Activated CD8-positive, alpha-beta T cell treated with anti-CD3 and anti-CD28 coated beads, Interleukin-2, amount 10 ng/mL, durations not matched to agents 7 days and 5 days (primary cell): ENCODE measurements around the gene ZNF580. TPM values are rescaled to one million over a fixed set of nuclear protein-coding genes. Genes with fewer than 3 reads are reported as not detected.

ENCODE experiments used
- ATAC-seq: fragments of 150-1000 bp; cut with Tn5 transposase; one replicate; pipeline ENCODE4 v1.10.0; 2021; ENCODE audit warnings: moderate library complexity
- CTCF ChIA-PET: fragments of 350-600 bp; sonication (Branson Sonifier 250); formaldehyde crosslinking; loops from one replicate; lab custom pipeline; 2021; ENCODE audit warnings: antibody characterized with exemption; lab: Charles Lee
- POLR2A ChIA-PET: fragments of 350-600 bp; sonication (Branson Sonifier 250); formaldehyde crosslinking; loops from one replicate; lab custom pipeline; 2021; ENCODE audit warnings: antibody characterized with exemption; lab: Charles Lee
- DNase-seq: peaks from one replicate; pipeline ENCODE4 v3.0.0-alpha.2; 2020
- H3K27ac Mint-ChIP-seq: one replicate; pipeline ENCODE4 v1.8.0; 2021; ENCODE audit warnings: mild to moderate bottlenecking, mixed read lengths
- H3K27me3 Mint-ChIP-seq: one replicate; pipeline ENCODE4 v1.8.0; 2021; ENCODE audit warnings: low read depth, mixed read lengths
- H3K36me3 Mint-ChIP-seq: one replicate; pipeline ENCODE4 v1.8.0; 2021; ENCODE audit warnings: low read depth, mixed read lengths
- H3K4me1 Mint-ChIP-seq: one replicate; pipeline ENCODE4 v1.8.0; 2021; ENCODE audit warnings: low read depth, mixed read lengths
- H3K4me3 Mint-ChIP-seq: one replicate; pipeline ENCODE4 v1.8.0; 2021; ENCODE audit warnings: mild to moderate bottlenecking, mixed read lengths
- H3K9me3 Mint-ChIP-seq: one replicate; pipeline ENCODE4 v1.8.0; 2022; ENCODE audit warnings: mixed read lengths; ENCODE audit not compliant: insufficient read depth
- total RNA-seq, 2 experiments: library from RNA; stranded (reverse); gene quantifications; one replicate each; pipeline ENCODE4 v1.2.3, GENCODE V29; 2021

ZNF580 gene
- total RNA-seq, 2 experiments from 2014 or later: 30.2 to 32.1 TPM

- peaks cover 65% of the 10 kb centered on the region for H3K36me3 Mint-ChIP-seq
- peaks cover 70% of the 10 kb centered on the region for H3K4me1 Mint-ChIP-seq
- ATAC-seq (peak; percentile 92), DNase-seq (peak; percentile 99)
- H3K9me3 Mint-ChIP-seq: no peaks in the 10 kb centered on the region
- H3K4me3 Mint-ChIP-seq: peak within 1 kb of the TSS; percentile 96
- H3K27ac Mint-ChIP-seq: peak within 1 kb of the TSS; percentile 95
- no peaks in the 10 kb centered on the region for H3K27me3 Mint-ChIP-seq
- ChIA-PET POLR2A (interaction anchor here (0.9 kb wide), 1 partner anchor 20 kb away, joined by 3 read pairs; the partner anchor contains the start of gene U2AF2), CTCF (no interaction called here)
These were observed 34.2 kb downstream of the ZNF580 start, which contains the start of gene EPN1 for GRCh38 chr19:55674841-55675660. TSS of gene EPN1 (plus strand) at chr19:55675226. CDS start at chr19:55678628, 3,402 bp downstream.

DNA sequence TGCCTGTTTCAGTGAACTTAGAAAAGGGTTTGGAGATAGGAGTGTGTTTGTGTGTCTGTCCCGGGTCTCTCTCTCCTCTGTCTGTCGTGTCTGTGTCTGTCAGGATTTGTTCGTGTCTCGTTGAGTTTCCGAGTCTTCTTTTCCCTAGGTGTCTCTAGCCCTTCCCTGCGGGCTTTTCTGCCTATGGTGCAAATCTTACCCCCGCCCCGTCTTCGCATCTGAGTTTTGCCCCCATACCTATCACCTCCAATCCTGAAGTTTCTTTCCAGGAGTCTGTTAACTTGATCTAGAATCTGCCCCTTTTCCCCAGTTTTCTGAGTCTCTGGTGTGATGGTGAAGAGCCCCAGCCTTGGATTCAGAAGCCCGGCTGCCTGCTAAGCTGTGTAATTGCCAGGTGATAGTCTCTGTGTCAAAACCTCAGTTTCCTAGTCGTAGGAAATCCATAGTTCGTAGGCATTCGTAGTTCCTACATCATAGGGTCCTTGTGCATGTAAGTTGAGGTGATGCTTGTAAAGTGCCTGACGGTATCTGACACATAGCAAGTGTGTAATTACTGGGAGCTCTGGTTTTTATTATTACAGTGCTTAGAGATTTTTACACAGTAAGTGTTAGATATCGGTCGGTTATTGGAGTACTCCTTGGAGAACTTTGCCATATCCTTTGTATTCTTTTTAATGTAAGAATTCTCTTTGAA, 35.0 kb downstream of the ZNF580 start:
- DNase-seq (no peak), ATAC-seq (no peak)
- H3K27me3 Mint-ChIP-seq: no peaks in the 10 kb centered on the region
- H3K4me3 Mint-ChIP-seq: peak overlapping the region; percentile 96
- POLR2A ChIA-PET: no interaction called here
- H3K27ac Mint-ChIP-seq: peak overlapping the region; percentile 95
- H3K4me1 Mint-ChIP-seq: peaks cover 65% of the 10 kb centered on the region
- CTCF ChIA-PET: interaction anchor here (0.7 kb wide), 1 partner anchor 51 kb away, joined by 3 read pairs; the partner anchor contains the start of gene ZNF784
- H3K9me3 Mint-ChIP-seq: no peaks in the 10 kb centered on the region
- peaks cover 59% of the 10 kb centered on the region for H3K36me3 Mint-ChIP-seq

DNA sequence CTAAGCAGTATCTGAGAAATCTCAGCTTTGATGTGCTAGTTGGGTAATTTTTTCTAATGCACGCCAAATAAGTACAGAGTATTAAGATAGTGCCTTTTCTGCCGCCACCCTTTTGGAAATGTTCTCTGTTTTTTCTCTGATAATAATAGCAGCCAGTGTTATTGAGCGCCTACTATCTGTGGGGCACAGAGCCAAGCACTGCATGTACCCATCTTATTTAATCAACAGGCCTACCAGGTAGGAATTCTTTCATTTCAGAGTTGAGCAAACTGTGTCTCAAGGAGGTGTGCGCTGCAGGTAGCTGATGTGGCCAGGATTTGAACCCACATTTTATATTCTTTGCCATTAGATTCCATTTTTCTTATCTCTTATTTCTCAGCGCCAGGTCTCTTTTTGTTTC, 35.6 kb downstream of the ZNF580 start:
- ChIA-PET POLR2A (interaction anchor here (0.8 to 1.0 kb wide), 2 partner anchors 22 to 42 kb away, joined by 3 to 5 read pairs; partner anchors contain the start of gene U2AF2), CTCF (interaction anchor here (0.7 kb wide), 1 partner anchor 52 kb away, joined by 3 read pairs; the partner anchor contains the start of gene ZNF784)
- peak overlapping the region; percentile 96 for H3K4me3 Mint-ChIP-seq
- H3K9me3 Mint-ChIP-seq: no peaks in the 10 kb centered on the region
- no peak for ATAC-seq
- H3K36me3 Mint-ChIP-seq: peaks cover 54% of the 10 kb centered on the region
- H3K27ac Mint-ChIP-seq: peak overlapping the region; percentile 71
- no peak for DNase-seq
- no peaks in the 10 kb centered on the region for H3K27me3 Mint-ChIP-seq
- H3K4me1 Mint-ChIP-seq: peaks cover 61% of the 10 kb centered on the region

GRCh38 chr19:55676889-55677505, 36.2 kb downstream of the ZNF580 start:
- ChIA-PET CTCF (no interaction called here), POLR2A (interaction anchor here (0.8 to 1.0 kb wide), 2 partner anchors 22 to 42 kb away, joined by 3 to 5 read pairs; partner anchors contain the start of gene U2AF2)
- DNase-seq: no peak
- ATAC-seq: no peak
- peak overlapping the region; percentile 71 for H3K27ac Mint-ChIP-seq
- H3K4me1 Mint-ChIP-seq: peaks cover 58% of the 10 kb centered on the region
- peaks cover 51% of the 10 kb centered on the region for H3K36me3 Mint-ChIP-seq
- no peaks in the 10 kb centered on the region for H3K27me3 Mint-ChIP-seq
- H3K9me3 Mint-ChIP-seq: no peaks in the 10 kb centered on the region
- H3K4me3 Mint-ChIP-seq: peak overlapping the region; percentile 96

DNA sequence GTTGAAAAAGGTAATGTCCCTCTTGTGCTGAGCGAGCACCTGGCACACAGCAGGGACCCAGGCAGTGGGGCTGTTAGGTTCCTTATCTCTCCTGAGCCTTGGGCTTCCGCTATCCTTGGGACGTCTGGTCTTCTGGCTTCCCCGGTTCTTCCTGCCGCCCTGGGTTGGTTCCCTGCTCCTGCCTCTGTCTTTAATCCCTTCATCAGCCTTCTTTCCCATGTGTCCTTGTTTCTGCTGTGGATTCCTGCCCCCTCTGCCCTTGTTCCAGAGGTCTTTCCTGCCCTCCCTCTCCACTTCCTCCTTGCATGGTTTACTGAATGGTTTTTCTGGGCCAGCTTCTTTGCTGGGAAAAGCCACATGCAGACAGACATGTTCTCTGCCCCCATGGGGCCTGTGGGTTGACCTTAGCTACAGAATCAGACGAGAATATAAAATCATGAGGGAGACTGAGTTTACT, 36.8 kb downstream of the ZNF580 start:
- ChIA-PET POLR2A (no interaction called here), CTCF (no interaction called here)
- DNase-seq: no peak
- Mint-ChIP-seq H3K4me3 (no peak overlapping the region), H3K36me3 (peaks cover 50% of the 10 kb centered on the region), H3K27me3 (no peaks in the 10 kb centered on the region), H3K9me3 (no peaks in the 10 kb centered on the region), H3K4me1 (peaks cover 54% of the 10 kb centered on the region), H3K27ac (no peak overlapping the region)
- ATAC-seq: no peak

DNA sequence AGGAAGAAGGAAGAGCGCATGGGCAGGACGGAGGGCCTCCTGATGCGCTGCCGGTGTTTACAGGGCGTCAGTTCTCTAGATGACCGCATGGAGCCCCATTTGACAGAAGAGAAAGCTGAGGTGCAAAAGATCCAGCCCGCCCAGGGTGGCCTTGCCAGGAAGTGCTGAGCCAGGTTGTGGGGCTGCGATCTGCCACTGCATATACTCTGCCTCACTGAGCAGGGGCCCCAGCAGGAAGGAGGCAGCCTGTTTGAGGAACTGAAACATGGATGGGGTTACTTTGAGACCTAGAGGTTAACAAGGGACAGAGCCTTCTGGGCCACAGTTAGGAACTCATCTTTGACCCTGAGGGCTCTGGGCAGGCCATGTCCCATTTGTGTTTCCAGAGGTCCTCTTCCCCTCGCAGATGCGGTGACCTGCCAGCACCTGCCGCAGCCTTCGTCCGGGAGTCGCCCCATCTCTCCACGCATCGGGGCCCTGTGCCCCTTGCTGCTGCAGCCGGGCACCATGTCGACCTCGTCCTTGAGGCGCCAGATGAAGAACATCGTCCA, 37.4 kb downstream of the ZNF580 start:
- Mint-ChIP-seq H3K4me3 (no peak overlapping the region), H3K9me3 (no peaks in the 10 kb centered on the region), H3K36me3 (peaks cover 49% of the 10 kb centered on the region), H3K27ac (no peak overlapping the region), H3K27me3 (no peaks in the 10 kb centered on the region), H3K4me1 (peaks cover 51% of the 10 kb centered on the region)
- POLR2A ChIA-PET: no interaction called here
- no peak for ATAC-seq
- CTCF ChIA-PET: no interaction called here
- DNase-seq: no peak

DNA sequence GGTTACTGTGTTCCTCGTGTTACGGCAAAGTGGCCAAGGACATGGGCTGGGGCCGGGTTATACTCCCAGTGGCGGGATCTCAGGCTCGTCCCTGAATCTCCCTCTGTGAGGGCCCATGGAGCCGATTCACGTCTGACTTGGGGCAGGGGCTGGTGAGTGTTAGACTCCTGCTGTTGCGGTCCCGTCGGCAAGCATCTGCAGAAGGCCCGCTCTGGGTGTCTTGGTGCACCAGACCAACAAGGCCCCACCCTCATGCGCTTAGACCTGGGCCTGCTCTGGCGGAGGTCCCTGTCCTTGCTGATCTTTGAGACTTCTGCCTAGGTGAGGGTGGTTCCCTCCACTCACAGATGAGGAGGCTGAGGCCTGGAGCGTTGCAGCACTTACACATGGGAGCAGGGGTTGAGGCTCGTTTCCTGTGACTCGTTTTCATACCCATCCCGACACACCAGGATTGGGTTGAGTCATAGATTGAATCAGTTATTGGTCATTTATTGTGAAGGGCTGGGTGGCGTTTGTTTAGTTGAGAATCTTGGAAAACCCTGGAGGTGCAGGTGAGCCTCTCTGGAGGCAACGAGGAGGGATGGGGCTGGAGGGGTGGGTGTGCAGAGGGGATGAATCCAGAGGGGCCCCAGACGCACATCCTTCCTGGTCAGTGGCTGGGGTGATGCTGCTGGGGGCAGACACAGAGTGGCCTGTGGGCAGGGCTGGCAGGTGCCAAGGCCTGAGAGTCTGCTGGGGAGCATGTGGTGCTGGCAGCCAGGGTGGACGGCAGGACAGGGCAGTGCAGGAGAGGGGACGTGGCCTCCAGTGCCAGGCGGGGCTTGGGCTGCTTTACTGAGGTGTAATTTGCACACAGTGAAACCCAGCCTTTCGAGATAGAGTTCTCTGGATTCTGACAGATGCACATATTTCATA, 38.8 kb downstream of the ZNF580 start:
- ChIA-PET CTCF (no interaction called here), POLR2A (no interaction called here)
- Mint-ChIP-seq H3K27me3 (no peaks in the 10 kb centered on the region), H3K9me3 (no peaks in the 10 kb centered on the region), H3K4me1 (peaks cover 40% of the 10 kb centered on the region), H3K36me3 (peaks cover 47% of the 10 kb centered on the region), H3K27ac (peak overlapping the region; percentile 18), H3K4me3 (no peak overlapping the region)
- ATAC-seq: no peak
- DNase-seq: no peak

DNA sequence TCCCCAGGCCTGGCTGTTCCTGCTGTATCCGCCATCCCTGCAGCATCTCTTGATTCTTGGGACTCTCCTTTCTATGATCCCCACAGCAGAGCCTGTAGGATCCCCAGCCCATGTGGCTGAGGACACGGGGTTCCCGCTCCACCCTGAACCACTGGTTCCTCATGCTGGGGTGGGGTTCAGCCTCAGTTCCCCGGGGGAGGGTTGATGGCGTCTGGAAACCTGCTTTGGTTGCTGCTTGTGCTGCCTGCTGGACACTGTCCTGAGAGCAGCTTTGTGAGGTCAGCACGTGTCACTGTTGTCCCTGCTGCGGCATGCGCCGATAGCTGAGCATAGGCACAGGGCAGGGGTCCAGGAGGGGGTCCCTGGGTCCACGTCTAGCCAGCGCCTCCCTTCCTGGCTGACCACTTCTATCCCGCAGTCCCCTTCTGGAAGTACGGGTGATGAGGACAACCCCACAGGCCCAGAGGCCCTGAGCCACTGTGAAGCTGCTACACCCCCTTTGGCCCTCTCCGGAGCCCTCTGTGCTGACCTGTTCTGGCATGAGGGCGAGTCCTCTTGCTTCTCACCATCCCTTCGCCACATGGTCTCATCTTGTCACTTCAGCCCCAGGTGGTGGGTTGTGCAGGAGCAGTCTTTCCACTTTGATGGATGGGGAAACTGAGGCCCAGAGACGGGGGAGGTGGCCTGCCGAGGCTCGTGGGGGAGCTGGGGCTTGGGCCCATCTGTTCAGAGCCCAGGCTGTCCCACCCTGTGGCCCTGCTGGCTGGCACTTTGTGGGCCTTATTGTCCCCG, 39.7 kb downstream of the ZNF580 start:
- Mint-ChIP-seq H3K27me3 (no peaks in the 10 kb centered on the region), H3K27ac (no peak overlapping the region), H3K9me3 (no peaks in the 10 kb centered on the region), H3K4me1 (peaks cover 39% of the 10 kb centered on the region), H3K36me3 (peaks cover 47% of the 10 kb centered on the region), H3K4me3 (no peak overlapping the region)
- CTCF ChIA-PET: no interaction called here
- no peak for ATAC-seq
- no peak for DNase-seq
- POLR2A ChIA-PET: no interaction called here

- Mint-ChIP-seq H3K4me3 (no peak overlapping the region), H3K27me3 (no peaks in the 10 kb centered on the region), H3K9me3 (no peaks in the 10 kb centered on the region), H3K4me1 (peaks cover 33% of the 10 kb centered on the region), H3K27ac (no peak overlapping the region), H3K36me3 (peaks cover 52% of the 10 kb centered on the region)
- ChIA-PET CTCF (interaction anchor here (0.7 to 1.2 kb wide), 2 partner anchors 10 to 27 kb away, joined by 3 to 4 read pairs; partner anchors contain the start of gene U2AF2), POLR2A (interaction anchor here (0.6 to 0.7 kb wide), 2 partner anchors 93 to 1232 kb away, joined by 3 to 4 read pairs; partner anchors contain the start of gene LENG8)
- ATAC-seq (no peak), DNase-seq (no peak)
These were observed 40.6 kb downstream of the ZNF580 start for GRCh38 chr19:55681131-55682092.
